Measurements from ENCODE around the gene CHST11.

Gene CHST11

GRCh38 chr12:104649217-104649824, 192.6 kb downstream of the CHST11 start:
- no peak overlapping the region for H3K4me3 ChIP-seq (ENCODE audit: low read length in 2 of 2)
- H3K27ac ChIP-seq (ENCODE audit: low read length) = no peak overlapping the region
- no peaks in the 10 kb centered on the region for H3K27me3 ChIP-seq (ENCODE audit: control insufficient read depth in 1 of 2, insufficient read depth in 2 of 2, low read length in 2 of 2)
- H3K4me1 ChIP-seq (ENCODE audit: control insufficient read depth, insufficient read depth, low read length) = peaks cover 4% of the 10 kb centered on the region
- H3K9me3 ChIP-seq (ENCODE audit: control insufficient read depth in 2 of 2, low read length in 2 of 2) = no peaks in the 10 kb centered on the region
- H3K9ac ChIP-seq (ENCODE audit: low read length in 2 of 2) = no peak overlapping the region
- no peaks in the 10 kb centered on the region for H3K36me3 ChIP-seq (ENCODE audit: control insufficient read depth in 2 of 2, insufficient read depth in 2 of 2, low read length in 2 of 2)

GRCh38 chr12:104649921-104650320, 193.2 kb downstream of the CHST11 start:
- no peaks in the 10 kb centered on the region for H3K27me3 ChIP-seq (ENCODE audit: control insufficient read depth in 1 of 2, insufficient read depth in 2 of 2, low read length in 2 of 2)
- H3K4me3 ChIP-seq (ENCODE audit: low read length in 2 of 2) = no peak overlapping the region
- H3K36me3 ChIP-seq (ENCODE audit: control insufficient read depth in 2 of 2, insufficient read depth in 2 of 2, low read length in 2 of 2) = no peaks in the 10 kb centered on the region
- no peaks in the 10 kb centered on the region for H3K9me3 ChIP-seq (ENCODE audit: control insufficient read depth in 2 of 2, low read length in 2 of 2)
- no peak overlapping the region for H3K9ac ChIP-seq (ENCODE audit: low read length in 2 of 2)
- peaks cover 2% of the 10 kb centered on the region for H3K4me1 ChIP-seq (ENCODE audit: control insufficient read depth, insufficient read depth, low read length)
- H3K27ac ChIP-seq (ENCODE audit: low read length) = no peak overlapping the region

GRCh38 chr12:104650541-104650940, 193.8 kb downstream of the CHST11 start:
- H3K4me1 ChIP-seq (ENCODE audit: control insufficient read depth, insufficient read depth, low read length) = peaks cover 2% of the 10 kb centered on the region
- no peaks in the 10 kb centered on the region for H3K27me3 ChIP-seq (ENCODE audit: control insufficient read depth in 1 of 2, insufficient read depth in 2 of 2, low read length in 2 of 2)
- no peak overlapping the region for H3K27ac ChIP-seq (ENCODE audit: low read length)

GRCh38 chr12:104651811-104652210, 195.1 kb downstream of the CHST11 start:
- Histone ChIP-seq H3K36me3 (ENCODE audit: control insufficient read depth in 2 of 2, insufficient read depth in 2 of 2, low read length in 2 of 2) (no peaks in the 10 kb centered on the region), H3K4me1 (ENCODE audit: control insufficient read depth, insufficient read depth, low read length) (peaks cover 3% of the 10 kb centered on the region)

More at GRCh38 chr12:104650541-104650940, 193.8 kb downstream of the CHST11 start:
- Histone ChIP-seq H3K9ac (ENCODE audit: low read length in 2 of 2) (no peak overlapping the region), H3K9me3 (ENCODE audit: control insufficient read depth in 2 of 2, low read length in 2 of 2) (no peaks in the 10 kb centered on the region), H3K4me3 (ENCODE audit: low read length in 2 of 2) (no peak overlapping the region), H3K36me3 (ENCODE audit: control insufficient read depth in 2 of 2, insufficient read depth in 2 of 2, low read length in 2 of 2) (no peaks in the 10 kb centered on the region)

GRCh38 chr12:104652358-104652757, 195.6 kb downstream of the CHST11 start:
- H3K4me3 ChIP-seq (ENCODE audit: low read length in 2 of 2) = no peak overlapping the region
- H3K27me3 ChIP-seq (ENCODE audit: control insufficient read depth in 1 of 2, insufficient read depth in 2 of 2, low read length in 2 of 2) = no peaks in the 10 kb centered on the region
- no peak overlapping the region for H3K9ac ChIP-seq (ENCODE audit: low read length in 2 of 2)
- H3K36me3 ChIP-seq (ENCODE audit: control insufficient read depth in 2 of 2, insufficient read depth in 2 of 2, low read length in 2 of 2) = no peaks in the 10 kb centered on the region
- no peaks in the 10 kb centered on the region for H3K9me3 ChIP-seq (ENCODE audit: control insufficient read depth in 2 of 2, low read length in 2 of 2)
- H3K4me1 ChIP-seq (ENCODE audit: control insufficient read depth, insufficient read depth, low read length) = peaks cover 8% of the 10 kb centered on the region
- H3K27ac ChIP-seq (ENCODE audit: low read length) = no peak overlapping the region

More at GRCh38 chr12:104651811-104652210, 195.1 kb downstream of the CHST11 start:
- Histone ChIP-seq H3K27me3 (ENCODE audit: control insufficient read depth in 1 of 2, insufficient read depth in 2 of 2, low read length in 2 of 2) (no peaks in the 10 kb centered on the region), H3K9me3 (ENCODE audit: control insufficient read depth in 2 of 2, low read length in 2 of 2) (no peaks in the 10 kb centered on the region), H3K27ac (ENCODE audit: low read length) (no peak overlapping the region), H3K9ac (ENCODE audit: low read length in 2 of 2) (no peak overlapping the region), H3K4me3 (ENCODE audit: low read length in 2 of 2) (no peak overlapping the region)

GRCh38 chr12:104652910-104653309, 196.2 kb downstream of the CHST11 start:
- H3K9me3 ChIP-seq (ENCODE audit: control insufficient read depth in 2 of 2, low read length in 2 of 2) = no peaks in the 10 kb centered on the region
- no peak overlapping the region for H3K9ac ChIP-seq (ENCODE audit: low read length in 2 of 2)
- H3K27me3 ChIP-seq (ENCODE audit: control insufficient read depth in 1 of 2, insufficient read depth in 2 of 2, low read length in 2 of 2) = no peaks in the 10 kb centered on the region
- no peak overlapping the region for H3K4me3 ChIP-seq (ENCODE audit: low read length in 2 of 2)
- no peaks in the 10 kb centered on the region for H3K36me3 ChIP-seq (ENCODE audit: control insufficient read depth in 2 of 2, insufficient read depth in 2 of 2, low read length in 2 of 2)
- H3K27ac ChIP-seq (ENCODE audit: low read length) = no peak overlapping the region
- H3K4me1 ChIP-seq (ENCODE audit: control insufficient read depth, insufficient read depth, low read length) = peaks cover 8% of the 10 kb centered on the region

- Histone ChIP-seq H3K9ac (ENCODE audit: low read length in 2 of 2) (no peak overlapping the region), H3K27me3 (ENCODE audit: control insufficient read depth in 1 of 2, insufficient read depth in 2 of 2, low read length in 2 of 2) (no peaks in the 10 kb centered on the region), H3K9me3 (ENCODE audit: control insufficient read depth in 2 of 2, low read length in 2 of 2) (no peaks in the 10 kb centered on the region), H3K27ac (ENCODE audit: low read length) (no peak overlapping the region), H3K4me1 (ENCODE audit: control insufficient read depth, insufficient read depth, low read length) (peaks cover 8% of the 10 kb centered on the region), H3K36me3 (ENCODE audit: control insufficient read depth in 2 of 2, insufficient read depth in 2 of 2, low read length in 2 of 2) (no peaks in the 10 kb centered on the region), H3K4me3 (ENCODE audit: low read length in 2 of 2) (no peak overlapping the region)
Observed at GRCh38 chr12:104653730-104654664, 197.2 kb downstream of the CHST11 start.

- H3K9ac ChIP-seq (ENCODE audit: low read length in 2 of 2) = no peak overlapping the region
- no peaks in the 10 kb centered on the region for H3K9me3 ChIP-seq (ENCODE audit: control insufficient read depth in 2 of 2, low read length in 2 of 2)
- no peaks in the 10 kb centered on the region for H3K36me3 ChIP-seq (ENCODE audit: control insufficient read depth in 2 of 2, insufficient read depth in 2 of 2, low read length in 2 of 2)
Observed at GRCh38 chr12:104654665-104655609, 198.2 kb downstream of the CHST11 start.

GRCh38 chr12:104656383-104656782, 199.6 kb downstream of the CHST11 start:
- H3K27me3 ChIP-seq (ENCODE audit: control insufficient read depth in 1 of 2, insufficient read depth in 2 of 2, low read length in 2 of 2) = no peaks in the 10 kb centered on the region
- no peak overlapping the region for H3K9ac ChIP-seq (ENCODE audit: low read length in 2 of 2)
- H3K4me3 ChIP-seq (ENCODE audit: low read length in 2 of 2) = no peak overlapping the region
- H3K9me3 ChIP-seq (ENCODE audit: control insufficient read depth in 2 of 2, low read length in 2 of 2) = no peaks in the 10 kb centered on the region
- H3K27ac ChIP-seq (ENCODE audit: low read length) = no peak overlapping the region
- H3K4me1 ChIP-seq (ENCODE audit: control insufficient read depth, insufficient read depth, low read length) = peaks cover 6% of the 10 kb centered on the region
- no peaks in the 10 kb centered on the region for H3K36me3 ChIP-seq (ENCODE audit: control insufficient read depth in 2 of 2, insufficient read depth in 2 of 2, low read length in 2 of 2)

More at GRCh38 chr12:104654665-104655609, 198.2 kb downstream of the CHST11 start:
- no peak overlapping the region for H3K4me3 ChIP-seq (ENCODE audit: low read length in 2 of 2)
- H3K4me1 ChIP-seq (ENCODE audit: control insufficient read depth, insufficient read depth, low read length) = peaks cover 6% of the 10 kb centered on the region
- H3K27ac ChIP-seq (ENCODE audit: low read length) = no peak overlapping the region
- H3K27me3 ChIP-seq (ENCODE audit: control insufficient read depth in 1 of 2, insufficient read depth in 2 of 2, low read length in 2 of 2) = no peaks in the 10 kb centered on the region

GRCh38 chr12:104656921-104657320, 200.2 kb downstream of the CHST11 start:
- H3K9ac ChIP-seq (ENCODE audit: low read length in 2 of 2) = no peak overlapping the region

More at GRCh38 chr12:104656921-104657320, 200.2 kb downstream of the CHST11 start:
- Histone ChIP-seq H3K9me3 (ENCODE audit: control insufficient read depth in 2 of 2, low read length in 2 of 2) (no peaks in the 10 kb centered on the region), H3K4me1 (ENCODE audit: control insufficient read depth, insufficient read depth, low read length) (peaks cover 6% of the 10 kb centered on the region), H3K4me3 (ENCODE audit: low read length in 2 of 2) (no peak overlapping the region), H3K36me3 (ENCODE audit: control insufficient read depth in 2 of 2, insufficient read depth in 2 of 2, low read length in 2 of 2) (no peaks in the 10 kb centered on the region), H3K27me3 (ENCODE audit: control insufficient read depth in 1 of 2, insufficient read depth in 2 of 2, low read length in 2 of 2) (no peaks in the 10 kb centered on the region), H3K27ac (ENCODE audit: low read length) (no peak overlapping the region)

Data from stomach smooth muscle (tissue), 2 donors.